Effector memory CD4-positive, alpha-beta T cell (primary cell): ENCODE results near the gene ZNF440.

Source experiments
- DNase-seq, 3 donors: peaks; one replicate each; pipeline ENCODE4 v3.0.0-alpha.2; 2020
- H3K27ac ChIP-seq: 2 replicates; pipeline ENCODE4 v1.7.0; 2013; ENCODE audit warnings: mild to moderate bottlenecking, low read length, moderate library complexity; ENCODE audit not compliant: insufficient read depth, poor library complexity, severe bottlenecking
- H3K27me3 ChIP-seq: replicated peaks from 2 replicates; pipeline ENCODE4 v1.7.0; 2013; ENCODE audit warnings: mild to moderate bottlenecking, low read length; ENCODE audit not compliant: insufficient read depth, control insufficient read depth, poor library complexity, severe bottlenecking
- H3K36me3 ChIP-seq: 2 replicates; pipeline ENCODE4 v1.7.0; 2013; ENCODE audit warnings: mild to moderate bottlenecking, low read length, moderate library complexity; ENCODE audit not compliant: control insufficient read depth, insufficient read depth
- H3K4me1 ChIP-seq: 2 replicates; pipeline ENCODE4 v1.7.0; 2013; ENCODE audit warnings: low read length, mild to moderate bottlenecking; ENCODE audit not compliant: control insufficient read depth, insufficient read depth, poor library complexity, severe bottlenecking
- H3K4me3 ChIP-seq: 2 replicates; pipeline ENCODE4 v1.7.0; 2013; ENCODE audit warnings: low read length, low read depth, mild to moderate bottlenecking; ENCODE audit not compliant: insufficient read depth, poor library complexity, severe bottlenecking
- H3K9me3 ChIP-seq: 2 replicates; pipeline ENCODE4 v1.7.0; 2013; ENCODE audit warnings: mild to moderate bottlenecking, low read length, moderate library complexity; ENCODE audit not compliant: control insufficient read depth

The ZNF440 gene

GRCh38 chr19:11784356-11784755, 29.7 kb upstream of the ZNF440 start:
- H3K4me1 ChIP-seq, result no peaks in the 10 kb centered on the region
- no peak overlapping the region for H3K4me3 ChIP-seq
- DNase-seq, result no peak
- H3K27ac ChIP-seq, result no peak overlapping the region
- H3K9me3 ChIP-seq, result peaks cover 52% of the 10 kb centered on the region
- no peaks in the 10 kb centered on the region for H3K27me3 ChIP-seq
- H3K36me3 ChIP-seq, result peaks cover 22% of the 10 kb centered on the region

- Histone ChIP-seq H3K36me3 (no peaks in the 10 kb centered on the region), H3K4me3 (no peak overlapping the region), H3K9me3 (peaks cover 26% of the 10 kb centered on the region), H3K27me3 (no peaks in the 10 kb centered on the region), H3K4me1 (no peaks in the 10 kb centered on the region), H3K27ac (no peak overlapping the region)
- DNase-seq, result no peak
Observed at GRCh38 chr19:11787536-11787935, 26.5 kb upstream of the ZNF440 start.

- peaks cover 5% of the 10 kb centered on the region for H3K4me1 ChIP-seq
- no peaks in the 10 kb centered on the region for H3K36me3 ChIP-seq
- no peak overlapping the region for H3K4me3 ChIP-seq
- no peak overlapping the region for H3K27ac ChIP-seq
- no peaks in the 10 kb centered on the region for H3K27me3 ChIP-seq
- H3K9me3 ChIP-seq, result peaks cover 11% of the 10 kb centered on the region
- no peak for DNase-seq
Observed at GRCh38 chr19:11792942-11793341, 21.1 kb upstream of the ZNF440 start.

GRCh38 chr19:11797491-11797890, 16.6 kb upstream of the ZNF440 start:
- Histone ChIP-seq H3K9me3 (no peaks in the 10 kb centered on the region), H3K36me3 (no peaks in the 10 kb centered on the region), H3K4me1 (peaks cover 11% of the 10 kb centered on the region), H3K27me3 (no peaks in the 10 kb centered on the region), H3K4me3 (no peak overlapping the region), H3K27ac (no peak overlapping the region)
- peak; percentile 57 to 71 (median 57) for DNase-seq

GRCh38 chr19:11798391-11799330, 15.4 kb upstream of the ZNF440 start, which contains the start of gene ZNF491:
Gene ZNF491, plus strand, starts transcription at chr19:11798523. Its CDS starts 7,431 bp downstream, at chr19:11805954.
- Histone ChIP-seq H3K27ac (peak within 1 kb of the TSS; percentile 72), H3K27me3 (no peaks in the 10 kb centered on the region), H3K9me3 (no peaks in the 10 kb centered on the region), H3K4me3 (peak within 1 kb of the TSS; percentile 74), H3K36me3 (no peaks in the 10 kb centered on the region), H3K4me1 (peaks cover 11% of the 10 kb centered on the region)
- DNase-seq, result peak; percentile 53 to 76 (median 69)

GRCh38 chr19:11806354-11807098, 7.5 kb upstream of the ZNF440 start:
- H3K9me3 ChIP-seq, result peaks cover 28% of the 10 kb centered on the region
- no peak overlapping the region for H3K4me3 ChIP-seq
- no peaks in the 10 kb centered on the region for H3K4me1 ChIP-seq
- no peak overlapping the region for H3K27ac ChIP-seq
- DNase-seq, result no peak
- H3K36me3 ChIP-seq, result peaks cover 4% of the 10 kb centered on the region
- no peaks in the 10 kb centered on the region for H3K27me3 ChIP-seq

- peaks cover 28% of the 10 kb centered on the region for H3K9me3 ChIP-seq
- peaks cover 4% of the 10 kb centered on the region for H3K36me3 ChIP-seq
- no peak for DNase-seq
- no peak overlapping the region for H3K4me3 ChIP-seq
- no peaks in the 10 kb centered on the region for H3K27me3 ChIP-seq
- no peak overlapping the region for H3K27ac ChIP-seq
- no peaks in the 10 kb centered on the region for H3K4me1 ChIP-seq
Observed at GRCh38 chr19:11807099-11807380, 7.0 kb upstream of the ZNF440 start.

GRCh38 chr19:11813703-11814028, 407 bp upstream of the ZNF440 start:
- Histone ChIP-seq H3K36me3 (no peaks in the 10 kb centered on the region), H3K27ac (peak overlapping the region; percentile 54), H3K4me1 (peaks cover 6% of the 10 kb centered on the region), H3K9me3 (no peaks in the 10 kb centered on the region), H3K4me3 (peak overlapping the region; percentile 90), H3K27me3 (no peaks in the 10 kb centered on the region)
- no peak for DNase-seq

GRCh38 chr19:11814700-11815035, 595 bp downstream of the ZNF440 start:
- Histone ChIP-seq H3K36me3 (no peaks in the 10 kb centered on the region), H3K27me3 (no peaks in the 10 kb centered on the region), H3K4me1 (peaks cover 6% of the 10 kb centered on the region), H3K9me3 (no peaks in the 10 kb centered on the region), H3K27ac (peak overlapping the region; percentile 54), H3K4me3 (peak overlapping the region; percentile 90)
- no peak for DNase-seq

GRCh38 chr19:11821474-11822109, 7.5 kb downstream of the ZNF440 start:
- Histone ChIP-seq H3K27me3 (no peaks in the 10 kb centered on the region), H3K27ac (no peak overlapping the region), H3K9me3 (no peaks in the 10 kb centered on the region), H3K36me3 (no peaks in the 10 kb centered on the region), H3K4me3 (no peak overlapping the region), H3K4me1 (no peaks in the 10 kb centered on the region)
- DNase-seq, result no peak
